ENCODE measurements around the gene ZNF780A.
A peak's percentile ranks its signal among the peaks of the same experiment; 100 is the strongest.
"Not testable (repeated sequence)": the region's sequence is repeated elsewhere in the genome, so short reads cannot be mapped to it uniquely, and the experiment has no call there.

Gene ZNF780A

GRCh38 chr19:40090241-40091204 lies at the start of gene ZNF780A:
ZNF780A (minus strand) TSS chr19:40090943; CDS start chr19:40084753, 6,190 bp downstream.
- DNase-seq, result peak; percentile 73

GRCh38 chr19:40139533-40140287 lies 49.0 kb upstream of the ZNF780A start:
- DNase-seq, result no peak

- DNase-seq, result no peak
These were observed 46.1 kb upstream of the ZNF780A start for GRCh38 chr19:40136818-40137217.

- DNase-seq, result no peak
These were observed 44.1 kb upstream of the ZNF780A start for GRCh38 chr19:40134866-40135265.

- no peak for DNase-seq
These were observed 42.7 kb upstream of the ZNF780A start for GRCh38 chr19:40133491-40133890.

GRCh38 chr19:40130013-40130412 lies 39.3 kb upstream of the ZNF780A start:
- DNase-seq, result no peak

- DNase-seq, result no peak
These were observed 38.7 kb upstream of the ZNF780A start for GRCh38 chr19:40129425-40129824.

GRCh38 chr19:40128991-40129390 lies 38.2 kb upstream of the ZNF780A start:
- no peak for DNase-seq

- no peak for DNase-seq
These were observed 28.6 kb upstream of the ZNF780A start for GRCh38 chr19:40119380-40119779.

GRCh38 chr19:40118638-40119037 lies 27.9 kb upstream of the ZNF780A start:
- DNase-seq, result not testable (repeated sequence)

GRCh38 chr19:40116075-40116474 lies 25.3 kb upstream of the ZNF780A start:
- no peak for DNase-seq

GRCh38 chr19:40114119-40114518 lies 23.4 kb upstream of the ZNF780A start:
- DNase-seq, result not testable (repeated sequence)

GRCh38 chr19:40112271-40112670 lies 21.5 kb upstream of the ZNF780A start:
- not testable (repeated sequence) for DNase-seq

GRCh38 chr19:40110570-40110969 lies 19.8 kb upstream of the ZNF780A start:
- DNase-seq, result no peak

GRCh38 chr19:40104754-40105153 lies 14.0 kb upstream of the ZNF780A start:
- no peak for DNase-seq

- DNase-seq, result no peak
These were observed 12.9 kb upstream of the ZNF780A start for GRCh38 chr19:40103600-40103999.

- DNase-seq, result no peak
These were observed 11.1 kb upstream of the ZNF780A start for GRCh38 chr19:40101813-40102212.

- DNase-seq, result no peak
These were observed 2.7 kb upstream of the ZNF780A start for GRCh38 chr19:40093416-40093815.

GRCh38 chr19:40091205-40092129 lies 724 bp upstream of the ZNF780A start:
- DNase-seq, result no peak

GRCh38 chr19:40089462-40089861 lies 1.3 kb downstream of the ZNF780A start:
- DNase-seq, result no peak

- DNase-seq, result no peak
These were observed 2.3 kb downstream of the ZNF780A start for GRCh38 chr19:40088299-40089047.

- DNase-seq, result no peak
These were observed 5.8 kb downstream of the ZNF780A start for GRCh38 chr19:40084948-40085347.

Measured in stimulated activated CD4-positive, alpha-beta T cell treated with anti-CD3 and anti-CD28 coated beads, Interleukin-12 subunit alpha, Interleukin-12 subunit beta, amount 100 ng/mL, for 4 hours (primary cell).